HG03064 (cell line): Measurements from ENCODE around the gene ABLIM1.

Source experiments
- ATAC-seq: cut with Tn5 transposase; IDR thresholded peaks from one replicate; pipeline ENCODE4 v1.9.1; 2021; ENCODE audit warnings: low read depth; ENCODE audit not compliant: unreplicated experiment

Gene ABLIM1

DNA sequence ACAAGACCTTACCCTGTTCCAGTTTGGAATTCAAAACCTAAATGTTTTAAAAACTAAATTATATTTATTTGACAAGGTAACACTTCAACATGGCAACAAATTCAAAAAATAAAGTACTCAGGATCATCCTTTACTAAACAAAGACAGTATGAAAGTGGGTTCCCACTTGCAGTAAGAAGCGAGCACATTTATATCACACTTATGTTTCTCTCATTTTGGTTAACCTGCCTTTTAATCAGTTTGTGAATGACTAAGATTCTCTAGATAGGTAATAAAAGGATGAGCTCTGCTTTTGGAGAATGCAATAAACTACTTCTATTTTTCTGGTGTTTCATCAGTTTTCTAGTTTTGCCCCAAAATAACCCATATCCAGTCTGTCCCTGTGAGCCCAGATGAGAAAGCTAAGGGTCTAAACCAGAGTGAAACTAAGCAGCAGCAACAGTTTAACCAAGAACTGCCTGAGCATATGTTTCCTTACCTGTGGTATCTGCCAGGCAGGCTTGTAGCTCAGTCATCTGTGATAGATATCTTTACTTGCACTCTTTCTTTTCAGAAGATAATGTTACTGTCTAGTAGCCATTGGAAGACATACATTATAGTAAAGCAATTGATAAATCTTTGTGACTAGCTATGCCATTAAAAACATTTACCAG, 64.1 kb downstream of the ABLIM1 start:
- ATAC-seq, result no peak

DNA sequence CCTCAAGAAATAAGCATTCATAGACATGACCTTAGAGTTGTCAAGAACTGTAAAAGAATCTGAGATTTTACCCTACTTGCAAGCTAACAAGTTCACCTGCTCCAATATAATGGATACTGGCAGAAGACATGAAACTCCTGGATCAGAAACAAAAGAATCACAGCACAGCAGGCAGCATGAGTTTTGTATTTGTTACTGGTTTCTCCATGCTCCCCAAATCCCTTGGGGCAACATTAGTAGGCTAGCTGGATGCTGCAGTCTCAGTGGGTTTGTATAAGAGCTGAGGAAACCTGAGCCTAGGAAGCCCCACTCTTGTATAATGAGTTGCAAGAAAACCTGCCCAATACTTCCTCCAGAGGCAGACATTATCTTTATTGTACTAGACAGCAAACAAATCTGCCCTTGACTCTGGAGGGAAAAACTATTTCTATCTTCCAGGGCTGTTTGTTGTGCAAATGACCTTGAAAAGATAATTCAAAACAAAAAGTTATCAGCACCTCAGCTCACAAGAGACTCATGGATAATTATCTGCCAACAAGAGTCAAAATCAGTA, 64.8 kb downstream of the ABLIM1 start:
- ATAC-seq, result no peak

DNA sequence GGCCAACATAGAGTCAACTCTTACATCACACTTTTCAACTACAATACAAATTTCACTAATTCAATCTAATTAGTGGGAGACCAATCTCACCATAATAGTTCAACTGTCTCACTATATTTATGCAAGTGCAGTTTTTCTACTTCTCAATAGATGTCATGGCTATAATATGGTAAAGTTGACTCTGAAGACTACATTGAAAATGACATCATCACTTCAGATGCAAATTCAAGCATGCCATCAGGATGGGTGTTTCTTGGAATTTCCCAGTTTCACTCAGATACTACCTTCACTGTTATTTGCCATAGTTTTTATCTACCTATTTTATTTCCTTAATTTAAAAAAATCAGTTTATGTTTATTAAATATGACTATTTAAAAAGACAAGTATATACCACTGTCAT, 67.1 kb downstream of the ABLIM1 start:
- ATAC-seq, result no peak

DNA sequence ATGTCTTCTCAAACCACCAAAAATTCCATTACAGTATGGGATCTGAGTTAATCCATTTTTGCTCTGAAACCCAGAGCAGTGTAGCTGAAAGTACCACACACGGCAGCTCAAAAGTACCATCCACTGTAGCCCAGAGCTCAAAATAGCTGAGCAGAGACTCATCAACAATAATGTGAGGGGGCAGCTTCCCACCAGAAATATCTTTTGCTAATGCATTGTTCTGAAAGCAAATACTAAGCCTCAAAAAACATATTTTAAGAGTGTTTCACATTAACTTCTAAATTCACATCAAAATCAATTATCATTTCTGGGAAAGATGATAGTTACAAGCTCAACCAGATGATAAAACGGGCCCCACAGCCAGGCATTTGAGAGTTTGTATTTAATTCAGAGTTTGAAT, 73.7 kb downstream of the ABLIM1 start:
- ATAC-seq, result no peak

DNA sequence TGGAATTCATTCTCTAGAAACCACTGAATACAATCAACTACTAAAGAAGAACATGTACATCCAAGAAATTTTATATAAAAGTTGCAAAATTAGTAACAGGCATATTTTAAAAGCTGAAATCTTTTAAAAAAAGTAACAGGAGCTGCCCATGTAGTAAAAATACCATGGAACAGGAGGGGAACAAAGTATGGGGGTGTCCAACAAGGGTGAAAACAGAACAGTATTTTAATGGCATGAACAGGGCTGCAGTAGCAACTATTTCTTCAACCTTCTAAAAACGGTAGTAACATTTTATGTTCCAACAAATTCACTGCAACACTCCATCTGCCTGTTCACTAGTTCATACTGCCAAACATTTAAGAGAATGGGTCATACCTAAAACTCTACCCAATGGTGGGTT, 77.0 kb downstream of the ABLIM1 start:
- ATAC-seq, result no peak

DNA sequence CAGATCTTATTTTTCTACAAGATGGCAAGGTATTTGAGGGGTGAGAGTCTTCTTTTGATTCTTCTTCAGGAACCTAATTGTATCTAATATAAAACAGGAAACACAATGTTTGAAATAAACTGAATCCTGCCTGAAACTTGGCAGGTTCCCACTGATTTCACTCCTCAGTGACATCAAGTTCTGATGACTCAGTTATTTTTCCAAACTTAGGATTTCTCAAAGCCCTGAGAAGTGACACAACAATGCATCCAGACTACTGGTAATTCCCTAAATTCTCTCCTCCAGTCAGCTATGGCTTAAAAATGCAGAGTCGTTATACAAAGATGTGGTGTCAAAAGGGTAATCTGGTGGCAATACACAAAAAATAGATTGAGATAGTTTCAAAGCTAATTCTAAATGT, 80.9 kb downstream of the ABLIM1 start:
- no peak for ATAC-seq

DNA sequence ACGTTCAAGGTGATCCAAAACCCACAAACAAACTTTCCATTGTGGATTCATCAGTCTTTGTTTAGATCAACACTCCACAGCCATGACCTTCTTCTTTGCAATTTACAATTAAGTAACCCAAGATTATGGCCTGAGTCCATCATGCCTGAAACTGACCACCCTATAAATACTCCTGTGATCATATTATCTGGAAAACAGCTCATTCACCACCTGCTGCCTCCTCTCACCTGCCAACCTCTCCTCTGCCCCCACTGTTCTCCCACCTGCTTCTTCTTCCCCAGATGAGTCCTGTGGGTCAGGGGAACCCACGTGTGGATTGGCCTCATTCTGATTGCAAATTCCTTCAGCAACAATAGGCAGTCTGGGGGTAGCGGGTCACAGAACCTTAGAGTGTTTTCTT, 81.4 kb downstream of the ABLIM1 start:
- ATAC-seq, result no peak

DNA sequence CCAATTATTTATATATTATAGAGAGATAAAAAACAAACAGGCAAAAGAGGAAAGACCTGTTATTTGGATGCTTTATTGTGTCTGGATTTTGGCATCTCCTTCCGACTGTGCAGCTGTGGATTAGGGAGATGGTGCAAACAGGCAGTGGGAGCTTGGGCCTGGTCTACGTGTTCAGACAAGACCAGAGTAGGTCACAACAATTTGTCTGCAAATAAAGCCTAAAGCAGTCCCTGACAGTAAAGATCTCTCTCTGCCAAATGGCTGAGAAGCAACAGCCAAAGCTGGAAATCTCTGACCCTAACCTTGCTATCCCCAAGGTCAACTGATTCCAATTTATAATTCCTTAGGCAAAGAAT, 82.0 kb downstream of the ABLIM1 start:
- ATAC-seq, result no peak

DNA sequence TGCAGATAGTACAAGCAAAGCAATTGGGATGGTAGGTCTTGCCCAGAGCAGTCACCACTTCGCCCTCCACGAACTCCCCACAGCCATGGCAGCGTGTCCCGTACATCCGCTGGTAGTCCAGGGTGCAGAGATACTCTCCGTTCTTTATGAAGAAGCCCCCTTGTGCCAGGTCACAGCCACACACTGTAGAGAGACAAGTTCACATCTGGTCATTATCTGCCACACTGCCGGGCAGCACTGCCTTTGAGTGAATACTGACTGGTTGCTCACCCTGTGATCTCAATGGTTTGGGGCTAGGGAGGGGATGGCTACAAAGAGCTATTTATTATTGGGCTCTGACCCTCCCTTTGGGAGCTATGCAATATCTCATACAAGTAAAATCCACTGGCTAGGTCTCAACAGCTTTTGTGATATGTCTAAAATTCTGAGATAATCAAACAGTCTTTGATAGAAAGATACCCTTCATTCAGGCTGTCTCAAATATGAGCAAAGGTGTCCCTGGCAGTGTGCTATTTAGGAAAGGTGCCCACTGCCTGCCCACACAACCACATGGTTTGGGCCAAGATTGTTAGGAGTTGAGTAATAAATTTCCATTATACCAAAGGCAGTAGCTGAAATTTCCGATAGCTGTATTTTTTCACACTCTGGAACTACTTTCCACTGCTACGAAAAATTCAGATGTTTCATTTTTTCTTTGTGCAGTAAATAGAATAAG, 82.5 kb downstream of the ABLIM1 start:
- no peak for ATAC-seq

DNA sequence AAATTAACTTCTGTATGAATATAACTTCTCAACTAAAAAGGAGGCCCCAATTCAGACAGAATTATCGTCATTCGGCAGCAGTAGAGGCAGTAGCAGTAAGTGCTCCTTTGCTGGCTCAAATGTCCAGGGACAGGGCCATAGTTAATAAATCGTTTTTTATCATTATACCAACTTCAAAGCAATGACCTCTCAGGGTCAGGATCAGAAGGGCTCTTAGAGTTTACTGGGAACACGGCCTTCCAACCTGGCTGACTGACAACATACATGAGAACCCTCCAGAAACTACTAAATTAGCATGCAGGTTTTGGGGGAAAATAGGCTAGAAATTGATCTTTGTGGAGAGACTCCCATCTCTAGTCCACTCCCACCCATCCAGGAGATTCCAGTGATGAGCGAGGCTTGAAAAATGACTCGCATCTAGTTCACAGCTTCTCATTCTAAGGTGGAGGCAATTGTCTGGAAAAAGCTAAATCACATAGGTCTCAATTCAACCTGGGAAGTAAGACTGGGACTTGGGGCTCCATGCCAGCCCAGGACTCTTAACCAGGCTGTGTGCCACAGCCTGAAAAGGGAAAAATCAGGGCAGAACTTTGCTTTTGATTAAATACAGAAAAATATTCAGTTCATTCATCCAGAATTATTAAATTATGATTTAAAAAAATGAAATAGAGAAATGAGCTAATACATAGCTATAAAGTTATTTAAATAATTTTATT, 84.6 kb downstream of the ABLIM1 start:
- no peak for ATAC-seq

DNA sequence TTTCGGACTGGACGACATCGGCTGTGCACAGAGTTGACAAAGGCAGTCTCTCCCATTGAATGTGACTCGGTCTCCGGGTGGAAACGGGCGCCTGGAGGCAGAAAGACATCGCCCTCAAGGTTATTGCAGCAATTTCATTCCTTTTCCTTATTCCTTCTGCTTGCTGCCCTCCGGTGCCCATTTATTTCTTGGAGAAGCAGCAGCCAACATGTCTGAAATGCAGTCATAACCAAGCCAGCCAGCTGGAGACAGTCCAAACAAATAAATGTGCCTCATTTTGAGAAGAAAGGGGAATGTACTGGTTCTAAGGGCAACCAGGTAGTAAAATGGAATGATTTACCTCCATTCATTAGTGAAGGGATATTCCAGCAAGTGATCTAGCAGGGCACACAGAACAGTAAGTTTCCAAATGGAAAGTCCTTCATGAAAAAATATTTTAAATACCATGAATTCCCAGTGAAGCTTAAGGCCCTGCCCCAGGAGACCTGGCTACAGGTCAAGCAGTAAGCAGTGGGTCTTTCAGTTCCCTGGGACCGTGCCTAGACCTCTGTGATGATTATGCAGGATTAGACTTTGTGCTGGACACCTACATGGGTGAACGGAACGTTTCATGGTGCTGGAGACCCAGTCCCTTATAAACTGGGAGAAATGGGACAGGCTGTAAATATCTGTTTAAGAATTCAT, 86.6 kb downstream of the ABLIM1 start:
- no peak for ATAC-seq

DNA sequence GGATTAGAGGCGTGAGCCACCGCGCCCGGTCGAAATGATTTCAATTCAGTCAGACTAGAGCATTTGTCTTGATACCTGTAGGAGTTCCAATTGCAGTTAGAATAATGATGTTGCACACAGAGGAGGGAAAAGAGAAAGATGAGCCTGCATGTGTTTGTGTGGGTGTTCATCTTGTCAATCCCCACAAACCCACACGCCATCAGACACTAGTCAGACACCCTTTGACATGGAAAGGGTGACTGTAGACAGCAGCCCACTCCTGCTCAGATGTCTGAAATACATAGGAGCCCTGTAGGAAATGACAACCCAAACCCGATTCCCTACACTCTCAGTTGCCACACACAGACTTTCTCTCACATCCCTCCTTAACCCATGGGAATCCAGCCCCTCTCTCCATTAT, 92.0 kb downstream of the ABLIM1 start:
- ATAC-seq, result no peak

DNA sequence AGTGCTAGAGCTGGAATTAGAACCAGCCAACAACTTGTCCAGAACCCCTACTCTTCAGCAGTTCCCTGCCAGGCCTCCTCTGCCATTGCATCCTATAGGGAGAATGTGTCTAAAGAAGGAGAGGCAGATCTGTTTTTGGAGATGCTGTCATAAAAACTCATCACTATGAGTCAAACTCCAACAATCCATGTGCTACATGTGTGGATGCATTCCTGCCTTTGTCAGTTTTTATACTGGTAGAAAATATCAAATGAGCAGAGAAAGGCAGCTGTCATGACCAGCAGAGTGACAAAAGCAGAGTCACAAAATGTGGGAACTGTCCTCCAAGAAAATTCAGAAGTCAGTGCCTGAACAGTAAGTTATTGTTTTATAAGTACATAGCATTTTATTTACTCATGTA, 93.0 kb downstream of the ABLIM1 start:
- ATAC-seq, result no peak

DNA sequence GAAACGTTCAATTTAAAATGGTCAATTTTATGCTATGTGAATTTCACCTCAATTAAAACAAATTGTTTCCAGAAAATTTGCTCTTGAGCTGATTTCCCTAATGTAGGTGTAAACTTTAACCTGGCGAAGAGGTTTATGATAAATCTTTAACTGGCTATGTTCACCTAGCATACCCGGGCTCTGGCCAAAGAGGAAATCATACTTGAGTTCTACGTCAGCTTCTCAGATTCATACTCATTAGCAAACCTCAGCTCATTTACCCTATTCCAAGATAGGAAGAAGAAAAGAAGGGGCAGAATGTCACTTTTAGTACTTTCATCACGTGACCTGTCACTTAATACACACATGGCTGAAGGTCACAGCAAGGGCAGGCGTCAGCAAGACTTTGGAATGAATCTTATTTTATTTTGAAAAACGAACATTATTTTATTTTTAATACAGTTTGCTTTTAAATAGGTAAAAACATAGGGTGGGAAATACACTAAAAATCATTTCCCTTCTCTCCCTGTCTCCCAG, 97.0 kb downstream of the ABLIM1 start:
- no peak for ATAC-seq

DNA sequence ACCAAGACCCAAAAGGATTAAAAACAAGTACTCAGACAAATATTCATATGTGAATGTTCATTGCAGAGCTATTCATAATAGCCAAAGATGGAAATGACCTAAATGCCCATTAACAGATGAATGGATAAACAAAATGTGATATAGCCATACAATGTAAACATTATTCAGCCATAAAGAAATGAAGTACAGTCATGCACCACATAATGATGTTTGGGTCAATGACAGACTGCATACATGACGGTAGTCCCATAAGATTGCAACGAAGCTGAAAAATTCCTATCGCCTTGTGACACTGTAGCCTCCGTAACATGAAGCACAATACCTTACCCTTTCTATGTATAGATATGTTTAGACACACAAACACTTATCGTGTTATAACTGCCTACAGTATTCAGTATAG, 97.9 kb downstream of the ABLIM1 start:
- no peak for ATAC-seq

DNA sequence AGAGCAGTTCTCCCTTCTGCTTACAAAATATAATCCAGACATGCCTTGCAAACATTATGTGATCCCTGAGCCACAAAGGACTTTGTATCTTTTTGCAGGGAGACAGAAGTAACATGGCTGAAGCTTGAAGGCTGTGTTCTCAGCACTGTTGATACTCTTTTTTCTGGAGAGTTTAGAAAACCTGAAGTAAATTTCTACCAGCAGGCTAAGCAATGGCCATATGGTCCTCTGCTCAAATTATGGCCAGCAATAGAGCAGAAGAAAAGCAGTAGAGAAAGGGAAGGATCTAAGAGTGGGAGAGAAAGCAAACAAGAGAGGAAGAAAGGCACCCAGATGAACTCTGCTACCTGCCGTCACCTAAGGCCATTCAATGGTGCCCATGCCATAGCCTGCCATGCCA, 98.4 kb downstream of the ABLIM1 start:
- ATAC-seq, result no peak

DNA sequence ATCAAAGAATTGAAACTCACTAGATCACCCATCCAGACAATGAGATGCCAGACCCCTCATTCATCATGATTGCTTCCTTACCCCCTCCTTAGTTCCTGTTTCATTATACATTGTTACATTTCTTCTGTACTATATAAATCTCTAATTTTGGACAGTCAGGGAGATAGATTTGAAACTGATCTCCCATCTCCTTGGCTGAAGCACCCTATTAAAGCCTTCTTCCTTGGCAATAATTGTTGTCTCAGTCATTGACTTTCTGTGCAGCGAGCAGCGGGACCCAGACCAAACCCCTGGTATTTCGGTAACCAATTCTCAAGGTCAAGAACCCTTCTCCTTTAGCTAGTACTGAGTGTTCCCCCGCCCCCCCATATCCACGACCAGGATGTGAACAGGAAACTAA, 100.2 kb downstream of the ABLIM1 start:
- ATAC-seq, result no peak

DNA sequence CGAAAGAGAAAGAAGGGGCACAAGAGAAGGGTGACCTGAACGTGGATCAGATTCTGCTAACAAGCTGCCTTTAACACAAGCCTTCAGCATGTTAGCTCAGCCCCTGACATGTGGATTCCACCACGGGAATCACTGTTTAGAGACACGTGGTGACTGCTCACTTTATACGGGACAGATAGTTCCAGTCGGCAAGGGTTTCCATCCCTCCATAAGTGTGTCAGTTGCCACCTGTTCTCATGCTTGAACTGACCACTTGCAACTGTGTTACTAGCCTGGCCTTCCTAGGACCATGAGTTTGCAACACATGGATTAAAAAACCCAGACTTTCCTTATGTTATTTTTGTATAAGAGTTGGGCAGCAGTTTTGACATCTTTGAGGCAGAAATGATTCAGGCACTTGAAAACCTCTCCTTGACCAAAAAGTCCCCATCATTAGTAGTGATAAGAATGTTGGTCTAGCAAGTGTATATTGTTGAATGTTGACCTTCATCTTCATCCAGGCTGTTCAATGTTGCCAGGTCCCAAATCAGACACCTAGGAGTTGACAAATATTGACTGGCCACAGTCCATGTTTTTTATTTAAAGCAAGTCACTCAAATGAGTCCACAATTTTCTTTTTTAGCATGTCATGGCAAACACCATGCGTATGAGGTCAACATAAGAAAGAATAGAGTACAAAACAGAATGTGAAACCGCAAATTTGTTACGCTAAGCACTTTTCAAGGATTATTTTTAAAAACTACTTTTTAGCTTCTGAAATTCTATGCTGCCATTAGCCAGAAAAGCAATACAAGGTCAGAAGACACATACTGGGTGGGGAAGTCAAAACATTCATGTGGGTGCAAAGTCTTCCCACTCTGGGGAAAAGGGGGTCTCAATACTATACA, 101.6 kb downstream of the ABLIM1 start:
- no peak for ATAC-seq

DNA sequence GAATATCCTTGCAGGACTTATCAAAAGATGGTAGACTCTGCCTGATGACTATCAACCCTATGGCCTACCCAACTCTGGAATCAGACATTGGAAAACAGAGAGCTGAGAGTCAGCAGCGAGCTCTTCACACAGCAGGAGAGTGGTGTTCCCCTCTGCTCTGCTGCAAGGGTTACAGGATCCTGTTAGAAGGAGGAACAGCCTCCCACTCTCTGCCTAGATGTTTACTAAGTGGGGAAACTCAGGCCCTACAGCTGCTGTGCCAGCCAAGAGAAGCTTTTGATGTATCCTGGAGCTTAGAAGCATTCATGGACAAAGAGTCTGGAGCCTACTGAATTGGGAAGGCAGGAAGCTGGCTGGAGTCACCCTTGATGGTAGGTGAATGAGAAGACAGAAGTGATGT, 104.6 kb downstream of the ABLIM1 start:
- ATAC-seq, result no peak

DNA sequence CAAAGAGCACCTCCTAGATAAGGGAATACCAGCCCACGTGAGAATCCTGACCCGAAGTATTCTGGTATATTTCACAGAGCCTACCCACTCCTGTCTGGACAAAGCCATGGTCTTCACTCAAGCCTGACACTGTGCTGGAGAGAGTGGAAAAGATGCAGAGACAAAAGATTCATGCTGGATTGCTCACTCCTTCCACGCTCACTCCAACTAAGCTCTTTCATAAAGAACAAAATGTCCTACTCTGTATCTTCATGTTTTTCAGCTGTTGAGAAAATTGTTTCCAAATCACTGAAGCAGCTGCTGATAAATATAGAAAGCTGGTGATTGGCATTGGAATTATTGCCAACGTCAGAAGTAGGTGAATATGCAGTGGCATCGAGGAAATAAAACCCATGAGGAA, 106.0 kb downstream of the ABLIM1 start:
- ATAC-seq, result no peak
